Measurements from ENCODE around the gene VASH2. TPM values are rescaled to one million over a fixed set of nuclear protein-coding genes. Genes with fewer than 3 reads are reported as not detected.

The VASH2 gene
- total and polyA plus RNA-seq, 12 donors: 0.37 to 1.2 (median 0.73) TPM

- no peak for TF ChIP-seq CTCF (IDR thresholded peaks at IDR 0.05)
- ATAC-seq (no peak), DNase-seq (no peak)
- intact Hi-C loops (cut with DNase I): no loop called here
- H3K4me1 ChIP-seq: peaks cover 0 to 17% (median 7%) of the 10 kb centered on the region in 9 donors
- no peak overlapping the region for H3K27ac ChIP-seq
- 95 to 99% methylated on average over 3 of the region's 3 CpGs for WGBS, 2 donors
- no peak overlapping the region for H3K4me3 ChIP-seq
- no peaks in the 10 kb centered on the region for H3K9me3 ChIP-seq
- no peaks in the 10 kb centered on the region for H3K36me3 ChIP-seq
- peaks cover 0 to 49% (median 16%) of the 10 kb centered on the region in 7 donors for H3K27me3 ChIP-seq
These were observed 4.8 kb downstream of the VASH2 start for GRCh38 chr1:212955098-212955497.

GRCh38 chr1:212955961-212956620 is 5.8 kb downstream of the VASH2 start:
- no peak for TF ChIP-seq CTCF (IDR thresholded peaks at IDR 0.05)
- DNase-seq (no peak), ATAC-seq (no peak)
- Histone ChIP-seq H3K4me1 (peaks cover 0 to 11% (median under 1%) of the 10 kb centered on the region in 9 donors), H3K9me3 (no peaks in the 10 kb centered on the region), H3K4me3 (no peak overlapping the region), H3K36me3 (no peaks in the 10 kb centered on the region), H3K27me3 (peaks cover 0 to 39% (median 7%) of the 10 kb centered on the region in 7 donors), H3K27ac (no peak overlapping the region)
- intact Hi-C loops (cut with DNase I): no loop called here
- WGBS, 2 donors: 84 to 86% methylated on average over 8 of the region's 8 CpGs

DNA sequence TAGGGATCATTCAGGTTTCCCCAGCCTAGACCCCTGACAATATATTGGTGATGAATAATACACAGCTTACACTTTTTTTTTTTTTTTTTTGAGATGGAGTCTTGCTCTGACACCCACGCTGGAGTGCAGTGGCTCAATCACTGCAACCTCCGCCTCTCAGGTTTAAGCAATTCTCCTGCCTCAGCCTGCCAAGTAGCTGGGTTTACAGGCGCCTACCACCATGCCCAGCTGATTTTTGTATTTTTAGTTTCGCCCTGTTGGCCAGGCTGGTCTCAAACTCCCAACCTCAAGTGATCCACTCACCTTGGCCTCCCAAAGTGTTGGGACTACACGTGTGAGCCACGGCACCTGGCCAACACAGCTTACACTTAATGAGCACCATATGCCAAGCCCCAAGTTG is 7.2 kb downstream of the VASH2 start:
- Histone ChIP-seq H3K36me3 (no peaks in the 10 kb centered on the region), H3K27ac (no peak overlapping the region), H3K4me3 (no peak overlapping the region), H3K9me3 (no peaks in the 10 kb centered on the region), H3K27me3 (peaks cover 0 to 29% (median 0%) of the 10 kb centered on the region in 7 donors), H3K4me1 (peaks cover 0 to 2% (median 0%) of the 10 kb centered on the region in 9 donors)
- intact Hi-C loops (cut with DNase I): no loop called here
- no peak for TF ChIP-seq CTCF (IDR thresholded peaks at IDR 0.05)
- no peak for ATAC-seq
- DNase-seq: no peak
- WGBS, 2 donors: 93 to 95% methylated on average over 6 of the region's 6 CpGs

GRCh38 chr1:212958175-212958574 is 7.8 kb downstream of the VASH2 start:
- H3K9me3 ChIP-seq: no peaks in the 10 kb centered on the region
- 52 to 59% methylated on average over 10 of the region's 10 CpGs for WGBS, 2 donors
- H3K4me3 ChIP-seq: no peak overlapping the region
- no peak overlapping the region for H3K27ac ChIP-seq
- peaks cover 0 to 28% (median 0%) of the 10 kb centered on the region in 7 donors for H3K27me3 ChIP-seq
- no peaks in the 10 kb centered on the region for H3K4me1 ChIP-seq
- no peaks in the 10 kb centered on the region for H3K36me3 ChIP-seq
- no peak for ATAC-seq
- intact Hi-C loops (cut with DNase I): no loop called here
- no peak for DNase-seq
- no peak for TF ChIP-seq CTCF (IDR thresholded peaks at IDR 0.05)

Data from heart right ventricle (tissue), 16 donors.